NAMALWA (cell line): ENCODE data around the gene PLCB1.
A peak's percentile ranks its signal among the peaks of the same experiment; 100 is the strongest.
"Not testable (repeated sequence)": the region's sequence is repeated elsewhere in the genome, so short reads cannot be mapped to it uniquely, and the experiment has no call there.

Source experiments
- DNase-seq: peaks from one replicate; pipeline ENCODE4 v3.0.0-alpha.2; 2015; ENCODE audit warnings: low spot score

The PLCB1 gene

GRCh38 chr20:8404912-8405635 is 273.0 kb downstream of the PLCB1 start:
- no peak for DNase-seq

DNA sequence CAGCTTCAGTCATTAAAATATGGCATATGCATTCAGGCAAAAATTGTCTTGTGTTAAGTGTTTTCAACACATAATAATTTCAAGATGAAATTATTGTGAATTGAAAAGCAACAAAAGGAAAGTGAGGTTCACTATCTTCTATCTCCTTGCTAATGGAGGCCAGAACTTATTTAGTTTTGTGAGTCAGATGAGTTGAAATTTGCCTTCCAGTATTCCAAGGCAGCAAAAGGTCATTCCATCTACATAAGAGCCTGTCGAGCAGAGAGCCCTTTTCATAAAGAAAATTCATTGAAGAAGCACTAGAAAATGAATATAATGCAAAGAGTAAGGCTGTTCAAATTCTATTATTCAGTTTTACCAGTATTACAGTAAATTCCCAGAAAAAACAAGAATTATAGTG is 274.3 kb downstream of the PLCB1 start:
- no peak for DNase-seq

GRCh38 chr20:8408587-8409307 is 276.7 kb downstream of the PLCB1 start:
- DNase-seq, result peak; percentile 11

- DNase-seq, result no peak
Measured at GRCh38 chr20:8413691-8414090, 281.6 kb downstream of the PLCB1 start.

GRCh38 chr20:8414586-8415274 is 282.7 kb downstream of the PLCB1 start:
- no peak for DNase-seq

DNA sequence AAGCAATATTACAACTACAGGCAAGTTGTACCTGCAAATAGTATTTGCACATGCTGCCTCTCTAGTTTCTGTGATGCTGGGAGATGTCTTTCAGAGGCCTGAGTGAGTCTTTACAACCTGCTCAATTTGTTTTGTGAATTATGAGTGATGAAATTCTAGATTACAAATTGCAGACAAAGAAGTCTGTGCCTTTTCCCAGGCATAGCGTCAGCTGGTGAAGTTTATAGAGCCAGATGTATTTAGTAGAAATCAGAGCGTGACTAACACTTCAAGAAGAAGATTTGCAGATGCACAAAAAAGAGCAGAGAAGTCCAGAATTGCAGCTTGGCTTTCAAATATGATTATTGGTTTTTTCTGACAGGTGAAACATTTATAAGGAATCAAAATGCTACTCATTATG is 289.9 kb downstream of the PLCB1 start:
- DNase-seq, result no peak

GRCh38 chr20:8423482-8423881 is 291.4 kb downstream of the PLCB1 start:
- DNase-seq, result no peak

DNA sequence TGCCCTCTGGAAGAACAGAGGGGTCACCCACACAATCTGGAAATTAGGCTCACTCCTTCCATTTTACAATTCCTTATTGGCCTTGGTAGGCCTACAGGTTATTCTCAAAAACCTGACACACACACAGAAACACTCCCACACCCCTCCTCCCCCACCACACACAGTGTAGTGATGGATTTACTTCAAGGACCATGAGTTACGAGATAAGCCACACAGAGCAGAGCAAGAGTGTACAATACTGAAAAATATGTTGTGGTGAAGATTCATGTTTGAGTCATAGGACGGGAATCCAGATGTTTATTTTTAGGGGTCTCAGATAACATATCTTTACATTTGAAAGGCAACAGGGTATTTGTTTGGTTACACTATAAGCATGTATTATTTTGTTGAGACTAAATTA is 291.9 kb downstream of the PLCB1 start:
- DNase-seq, result no peak

GRCh38 chr20:8425016-8425415 is 292.9 kb downstream of the PLCB1 start:
- no peak for DNase-seq

- DNase-seq, result no peak
Measured at GRCh38 chr20:8425802-8426201, 293.7 kb downstream of the PLCB1 start.

- DNase-seq, result no peak
Measured at GRCh38 chr20:8427419-8428040, 295.5 kb downstream of the PLCB1 start.

DNA sequence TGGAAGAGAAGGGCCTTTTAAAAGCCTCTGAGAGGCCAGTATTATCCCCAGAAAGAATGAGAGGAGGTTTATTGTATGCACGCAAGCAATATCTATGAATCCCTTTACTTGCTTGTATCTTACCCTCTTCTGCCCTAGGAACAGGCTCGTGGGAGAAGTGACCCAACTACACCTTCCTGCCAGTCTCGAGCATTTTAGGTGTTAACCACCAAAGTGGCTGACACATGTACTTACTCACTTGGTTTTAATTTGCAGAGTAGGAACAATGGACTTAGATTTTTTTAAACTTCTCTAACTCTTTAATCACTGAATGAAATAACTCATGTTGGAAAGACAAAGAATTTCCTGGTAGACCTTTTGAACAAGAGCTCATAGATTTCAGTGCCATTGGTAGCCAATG is 296.9 kb downstream of the PLCB1 start:
- no peak for DNase-seq

DNA sequence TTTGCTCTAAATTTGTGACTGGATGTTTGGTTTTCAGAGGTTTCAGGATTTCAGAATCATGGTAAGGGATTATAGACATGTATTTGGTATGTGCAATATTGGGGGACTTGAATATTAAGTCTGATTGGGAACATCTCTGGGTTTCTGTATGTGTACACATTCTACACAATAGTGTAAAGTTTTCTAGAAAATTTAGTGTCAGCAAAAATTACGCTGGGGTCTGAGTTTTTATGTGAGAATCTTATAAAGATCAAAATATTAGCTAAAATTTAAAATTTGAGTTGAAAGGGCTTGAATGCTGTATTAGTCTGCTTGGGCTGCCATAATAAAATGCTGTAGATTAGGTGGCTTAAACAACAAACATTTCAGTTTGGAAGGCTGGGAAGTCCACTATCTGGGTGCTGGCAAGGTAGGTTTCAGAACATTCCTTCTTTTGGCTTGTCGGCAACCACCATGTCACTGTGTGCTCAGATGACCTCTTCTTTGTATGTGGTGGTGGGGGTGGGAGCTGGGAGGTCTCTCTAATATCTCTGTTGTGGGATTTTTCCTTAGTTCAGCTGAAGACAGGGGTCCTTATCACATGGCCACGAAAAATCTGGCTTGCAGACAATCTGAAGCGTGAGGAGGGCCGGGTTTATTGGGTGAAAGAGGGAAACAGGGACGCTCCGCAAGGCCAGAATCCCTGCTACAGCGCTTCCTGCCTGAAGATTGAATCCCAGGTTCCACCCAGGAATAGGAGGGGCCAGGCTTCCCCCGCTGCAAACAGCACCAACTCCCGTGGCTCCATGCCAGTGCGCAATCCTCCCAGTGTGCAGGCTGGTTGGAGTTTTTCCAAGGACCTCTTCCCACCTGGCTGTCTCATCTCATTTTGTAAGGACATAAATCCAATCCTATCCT is 299.7 kb downstream of the PLCB1 start:
- DNase-seq, result no peak

DNA sequence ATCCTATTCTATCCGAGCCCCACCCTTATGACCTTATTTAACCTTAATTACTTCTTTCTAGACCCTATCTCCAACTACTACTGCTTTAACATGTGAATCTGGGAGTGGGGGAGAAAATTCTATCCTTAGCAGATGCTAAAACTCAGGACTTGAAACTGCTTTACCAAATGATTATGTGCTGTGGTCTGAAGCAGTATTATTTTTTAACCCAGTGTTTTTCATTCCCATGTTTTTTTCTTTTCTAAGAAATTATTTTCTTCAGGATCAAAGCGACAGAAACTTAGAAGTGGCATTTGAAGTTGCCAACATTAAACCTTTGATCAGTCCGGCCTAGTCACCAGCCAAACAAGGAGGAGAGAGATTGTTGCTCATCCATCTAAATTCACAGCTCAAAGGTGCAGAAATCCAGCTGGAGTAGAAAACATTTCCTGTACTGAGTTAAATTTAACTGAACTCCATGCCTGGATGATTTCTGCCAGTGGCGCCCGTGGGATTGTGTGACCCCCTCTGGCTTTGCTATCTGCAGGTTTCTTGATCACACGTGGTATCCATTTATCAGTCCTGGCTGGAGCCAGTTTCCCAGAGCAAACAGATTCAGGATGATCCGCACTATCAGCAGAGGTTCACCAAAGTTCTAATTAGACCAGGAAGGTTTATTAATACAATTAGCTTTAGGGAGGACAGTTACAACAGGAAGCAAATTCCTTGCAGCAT is 300.5 kb downstream of the PLCB1 start:
- DNase-seq, result no peak

DNA sequence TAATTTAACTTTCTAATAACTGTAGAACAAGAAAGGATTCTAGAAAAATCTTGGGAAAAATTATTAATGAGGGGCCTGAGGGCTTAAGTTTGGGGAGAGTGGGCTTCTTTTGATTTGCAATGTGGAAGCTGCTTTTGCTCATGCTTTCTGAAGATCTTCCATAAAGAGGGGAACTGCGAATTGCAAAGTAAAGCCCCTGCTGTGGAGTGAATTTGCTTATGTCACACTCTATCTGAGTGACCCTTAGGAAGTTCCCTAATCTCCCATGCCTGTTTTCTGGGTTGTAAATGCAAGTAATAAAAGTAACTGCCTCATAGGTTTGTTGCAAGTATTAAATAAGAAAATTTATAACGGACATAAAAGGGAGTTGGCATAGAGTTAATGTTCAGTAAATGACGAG is 301.2 kb downstream of the PLCB1 start:
- DNase-seq, result no peak

DNA sequence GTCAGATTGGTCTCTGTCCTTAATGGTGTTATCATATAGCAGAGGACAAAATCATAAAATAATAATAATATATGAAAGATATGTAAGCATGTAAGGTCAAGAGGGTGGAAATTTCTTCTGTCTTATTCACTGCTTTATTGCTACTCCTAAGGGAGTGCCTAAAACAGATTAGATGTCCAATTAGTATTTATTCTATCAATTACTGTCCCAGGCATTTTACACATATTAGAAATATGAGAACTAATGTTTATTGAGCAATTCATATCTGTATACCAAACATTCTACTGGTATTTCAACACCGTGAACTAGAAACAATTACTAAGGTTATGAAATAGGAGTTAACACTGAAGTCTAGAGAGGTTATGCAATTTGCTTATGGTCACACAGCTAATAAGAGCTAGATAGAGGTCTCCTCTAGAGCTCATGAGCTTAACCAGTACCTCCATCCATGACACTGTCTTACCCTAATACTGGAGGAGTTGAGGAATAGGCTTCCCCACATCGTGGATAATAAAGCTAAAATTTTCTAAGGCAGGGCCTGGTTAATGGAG is 302.3 kb downstream of the PLCB1 start:
- no peak for DNase-seq

GRCh38 chr20:8435285-8436035 is 303.4 kb downstream of the PLCB1 start:
- no peak for DNase-seq

GRCh38 chr20:8436938-8437337 is 304.9 kb downstream of the PLCB1 start:
- DNase-seq, result not testable (repeated sequence)

GRCh38 chr20:8438748-8439147 is 306.7 kb downstream of the PLCB1 start:
- DNase-seq, result no peak
